Right ventricle myocardium inferior (tissue), 1 donor: ENCODE results near the gene FOXP1. TPM values are rescaled to one million over a fixed set of nuclear protein-coding genes. Genes with fewer than 3 reads are reported as not detected.

ENCODE experiments used
- ATAC-seq: fragments of 200-7000 bp; cut with Tn5 transposase; one replicate; pipeline ENCODE4 v1.9.1; 2020; ENCODE audit warnings: mild to moderate bottlenecking, moderate library complexity
- DNase-seq: peaks from one replicate; pipeline ENCODE4 v3.0.0; 2021; ENCODE audit errors: missing footprints
- intact Hi-C: fragments of 100-400 bp; cut with DNase I; formaldehyde crosslinking; loops from one replicate; pipeline ENCODE4 v1.11.0; 2022
- total RNA-seq: library from RNA; stranded (reverse); fragmentation: NEBNext Ultra II Directional; extraction: Animal tissue kit (Norgen Biotek cat#: 25700); gene quantifications from one replicate; pipeline ENCODE4 v1.2.1, GENCODE V29; 2021
- donor health status: DM: no; HTN: yes; CAD: no; lungs with severe emphysema.

FOXP1 gene
- total RNA-seq, 1 donor from 2014 or later, result 38.5 TPM

DNA sequence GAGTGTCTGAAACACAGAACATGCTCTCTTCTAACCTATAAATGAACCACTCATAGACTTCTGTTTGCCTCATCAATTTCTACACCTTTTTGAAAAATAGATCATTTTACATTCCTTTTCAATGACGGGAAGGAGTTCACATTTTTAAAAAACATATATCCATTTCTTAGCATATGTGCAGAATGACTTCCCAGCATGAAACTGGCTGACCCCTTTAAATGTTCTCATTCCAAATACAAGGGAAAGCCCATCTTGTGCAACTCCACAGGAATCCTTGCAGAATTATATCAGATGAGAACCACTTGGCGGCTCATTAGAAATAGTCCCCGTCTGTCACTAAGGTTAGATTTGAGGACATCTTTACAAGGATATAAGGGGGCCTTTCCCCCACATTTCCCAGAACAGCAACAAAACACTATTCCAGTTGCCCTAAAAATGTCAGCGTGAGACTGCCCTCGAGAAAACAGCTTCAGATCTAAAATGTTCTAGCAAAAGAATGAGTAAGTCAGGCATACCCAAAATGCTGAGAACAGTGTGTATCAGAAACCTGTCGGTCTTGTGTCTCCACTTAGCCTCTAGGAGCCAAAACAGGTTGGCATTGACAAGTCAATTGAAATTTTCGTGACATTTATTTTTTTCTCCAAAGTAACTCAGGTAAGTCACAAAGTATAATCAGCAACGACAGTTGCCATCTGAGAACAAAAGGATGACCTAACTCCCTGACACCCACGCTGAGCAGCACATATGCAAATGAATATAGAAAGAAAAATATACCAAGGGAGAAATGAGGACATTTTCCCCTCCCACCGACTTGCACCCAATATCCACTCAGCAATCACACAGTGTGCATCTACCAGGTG lies 63.1 kb downstream of the FOXP1 start:
- intact Hi-C loops, result no loop called here
- DNase-seq (no peak), ATAC-seq (no peak)

- ATAC-seq (no peak), DNase-seq (no peak)
- intact Hi-C loops, result no loop called here
Observed at GRCh38 chr3:71518089-71518488, 65.4 kb downstream of the FOXP1 start.

DNA sequence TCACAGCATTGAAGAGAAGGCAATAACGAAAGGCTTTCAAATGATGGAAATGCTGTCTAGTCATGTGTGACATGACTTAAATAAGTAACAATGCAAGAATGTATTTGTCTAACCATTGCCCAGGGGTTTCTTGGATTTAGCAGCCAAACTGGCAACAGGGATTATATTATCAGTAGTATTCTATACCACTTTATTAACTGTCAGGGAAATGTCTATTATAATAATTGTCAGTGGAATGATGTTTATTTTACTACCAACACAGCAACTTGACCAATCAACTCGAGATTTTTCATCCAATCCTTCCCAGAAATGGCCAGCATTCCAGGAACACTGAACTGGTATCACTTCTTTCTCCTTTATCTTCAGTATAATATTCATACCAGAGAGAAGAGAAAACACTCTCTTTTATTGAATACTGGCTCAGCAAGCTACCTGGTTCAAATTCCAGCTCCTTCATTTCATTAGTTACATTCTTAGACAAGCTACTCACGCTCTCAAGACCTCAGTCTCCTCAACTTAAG lies 66.2 kb downstream of the FOXP1 start:
- ATAC-seq (no peak), DNase-seq (no peak)
- intact Hi-C loops, result no loop called here

DNA sequence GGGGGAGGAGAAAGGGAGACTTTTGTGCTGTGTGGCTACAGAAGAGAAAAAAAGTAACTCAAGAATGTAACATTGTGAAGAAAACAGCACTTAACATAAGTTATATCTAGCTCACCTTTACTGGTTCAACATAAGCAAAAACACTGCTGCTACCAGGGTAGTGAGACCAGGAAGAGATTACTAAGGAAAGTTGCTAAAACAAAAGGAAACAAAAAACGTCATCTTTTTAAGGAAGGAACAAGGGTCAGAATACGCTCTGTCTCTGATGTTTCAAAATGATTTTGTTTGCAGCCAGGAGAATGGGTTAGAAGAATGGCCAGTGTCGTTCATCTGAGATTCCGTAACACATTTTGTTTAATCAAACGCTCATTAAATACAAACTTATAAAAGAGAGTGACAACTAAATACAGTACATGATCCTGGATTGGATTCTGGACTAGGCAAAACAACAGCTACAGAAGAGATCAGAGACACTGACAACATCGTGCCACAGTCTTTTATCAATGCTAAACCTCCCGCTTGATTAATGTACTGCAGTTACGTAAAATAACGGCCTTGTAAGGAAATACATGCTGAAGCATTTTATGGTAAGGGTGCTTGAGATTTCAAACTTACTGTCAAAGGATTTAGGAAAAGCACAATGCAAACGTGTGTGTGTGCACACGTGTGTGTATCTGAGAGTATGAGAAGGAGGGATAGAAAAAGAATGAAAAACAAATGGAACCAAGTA lies 67.7 kb downstream of the FOXP1 start:
- ATAC-seq (no peak), DNase-seq (no peak)
- intact Hi-C loops, result no loop called here

DNA sequence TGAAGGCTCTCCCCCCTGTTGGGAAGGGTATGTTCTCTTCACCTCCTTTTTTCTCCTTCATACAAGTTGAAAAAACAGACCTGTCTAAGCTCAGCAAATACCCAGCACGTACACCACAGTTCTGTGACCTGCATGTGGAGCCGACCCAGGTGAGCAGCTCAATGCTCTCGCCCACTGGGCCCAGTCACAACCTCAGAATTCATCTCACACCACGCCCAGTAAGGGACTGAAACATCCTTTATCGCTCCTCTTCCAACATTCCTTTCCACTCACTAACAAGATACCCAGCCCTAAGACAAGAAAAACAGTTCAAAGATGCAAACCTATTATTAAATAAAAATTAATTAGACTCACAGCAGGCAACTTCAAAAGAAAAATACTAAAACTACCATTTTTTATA lies 68.9 kb downstream of the FOXP1 start:
- ATAC-seq (no peak), DNase-seq (no peak)
- intact Hi-C loops, result no loop called here

GRCh38 chr3:71513515-71513914 lies 70.0 kb downstream of the FOXP1 start:
- ATAC-seq (no peak), DNase-seq (no peak)
- intact Hi-C loops, result no loop called here

GRCh38 chr3:71513081-71513480 lies 70.4 kb downstream of the FOXP1 start:
- ATAC-seq (peak; percentile 18), DNase-seq (no peak)
- intact Hi-C loops, result no loop called here

- intact Hi-C loops, result no loop called here
- ATAC-seq (no peak), DNase-seq (no peak)
Observed at GRCh38 chr3:71512544-71512943, 71.0 kb downstream of the FOXP1 start.

DNA sequence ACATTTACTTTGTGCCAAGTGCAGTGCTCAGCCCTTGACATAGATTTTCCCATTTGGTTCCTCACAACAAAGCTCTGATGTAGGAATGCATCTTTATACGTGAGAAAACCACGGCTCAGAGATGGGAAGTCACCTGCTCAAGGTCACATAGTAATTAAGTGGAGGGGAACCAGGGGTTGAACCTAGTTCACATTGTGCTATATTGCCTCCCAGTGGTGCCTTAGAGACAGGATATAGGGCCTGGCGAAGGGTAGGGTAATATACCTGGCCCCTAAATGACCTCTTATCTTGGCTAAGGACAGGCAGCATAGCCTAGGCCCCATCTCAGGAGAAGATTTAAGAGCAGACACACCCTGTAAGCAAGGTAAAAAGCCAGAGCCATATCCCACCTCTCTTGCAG lies 71.5 kb downstream of the FOXP1 start:
- intact Hi-C loops, result no loop called here
- no peak for ATAC-seq
- DNase-seq, result no peak

- intact Hi-C loops, result no loop called here
- DNase-seq, result no peak
Observed at GRCh38 chr3:71511446-71511845, 72.1 kb downstream of the FOXP1 start.

GRCh38 chr3:71511037-71511436 lies 72.5 kb downstream of the FOXP1 start:
- ATAC-seq (no peak), DNase-seq (no peak)

More at GRCh38 chr3:71511446-71511845, 72.1 kb downstream of the FOXP1 start:
- ATAC-seq, result no peak

GRCh38 chr3:71510510-71510909 lies 73.0 kb downstream of the FOXP1 start:
- ATAC-seq (no peak), DNase-seq (no peak)
- intact Hi-C loops, result no loop called here

More at GRCh38 chr3:71511037-71511436, 72.5 kb downstream of the FOXP1 start:
- intact Hi-C loops, result no loop called here

DNA sequence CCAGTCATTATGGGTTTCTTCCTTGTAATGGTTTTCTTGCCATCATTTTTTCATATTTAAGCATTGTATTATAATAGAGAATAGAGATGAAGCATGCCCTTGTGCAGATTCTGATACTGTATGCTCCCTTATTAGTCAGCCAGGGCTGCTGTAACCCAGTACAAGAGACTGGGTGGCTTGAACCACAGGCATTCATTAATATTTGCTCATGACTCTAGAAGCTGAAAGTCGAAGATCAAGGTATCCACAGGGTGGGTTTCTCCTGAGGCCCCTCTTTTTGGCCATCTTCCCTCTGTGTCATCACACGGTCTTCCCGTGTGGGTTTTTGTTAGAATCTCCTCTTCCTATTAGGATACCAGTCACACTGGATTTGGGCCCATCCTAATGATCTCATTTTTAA lies 74.5 kb downstream of the FOXP1 start:
- intact Hi-C loops, result no loop called here
- no peak for ATAC-seq

DNA sequence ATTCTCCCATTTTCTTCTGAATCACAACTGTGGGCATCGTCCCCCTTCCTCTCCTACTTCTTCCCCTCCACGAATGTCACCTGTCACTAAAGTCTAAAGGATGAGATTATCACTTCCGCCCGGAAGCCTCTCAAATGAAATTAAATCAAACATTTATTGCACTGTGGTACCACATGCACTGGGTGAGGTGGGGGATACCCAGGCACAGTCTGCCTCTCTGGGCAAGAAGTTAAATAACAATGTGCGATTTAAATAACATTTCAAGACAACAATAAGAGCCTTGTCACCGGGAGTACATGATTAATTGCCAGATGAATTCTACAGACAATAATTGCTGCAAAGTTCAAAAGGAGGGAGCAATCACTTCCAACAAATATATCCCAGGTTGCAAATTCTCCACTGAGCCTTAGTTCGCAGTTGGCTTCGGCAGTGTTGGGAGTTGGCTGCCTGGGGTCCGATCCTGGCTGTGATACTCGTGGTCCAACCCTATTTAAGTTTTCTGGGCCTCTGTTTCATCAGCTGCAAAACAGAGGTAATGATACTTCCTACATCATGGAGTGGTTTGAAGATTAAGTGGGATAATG lies 77.7 kb downstream of the FOXP1 start:
- intact Hi-C loops, result no loop called here
- no peak for ATAC-seq

More for the DNA sequence above, 74.5 kb downstream of the FOXP1 start:
- DNase-seq, result no peak

GRCh38 chr3:71504250-71505036 lies 79.1 kb downstream of the FOXP1 start:
- no peak for DNase-seq
- intact Hi-C loops, result no loop called here
- ATAC-seq, result no peak

More for the DNA sequence above, 77.7 kb downstream of the FOXP1 start:
- no peak for DNase-seq

- intact Hi-C loops, result no loop called here
- ATAC-seq (no peak), DNase-seq (no peak)
Observed at GRCh38 chr3:71503525-71504249, 79.8 kb downstream of the FOXP1 start.

DNA sequence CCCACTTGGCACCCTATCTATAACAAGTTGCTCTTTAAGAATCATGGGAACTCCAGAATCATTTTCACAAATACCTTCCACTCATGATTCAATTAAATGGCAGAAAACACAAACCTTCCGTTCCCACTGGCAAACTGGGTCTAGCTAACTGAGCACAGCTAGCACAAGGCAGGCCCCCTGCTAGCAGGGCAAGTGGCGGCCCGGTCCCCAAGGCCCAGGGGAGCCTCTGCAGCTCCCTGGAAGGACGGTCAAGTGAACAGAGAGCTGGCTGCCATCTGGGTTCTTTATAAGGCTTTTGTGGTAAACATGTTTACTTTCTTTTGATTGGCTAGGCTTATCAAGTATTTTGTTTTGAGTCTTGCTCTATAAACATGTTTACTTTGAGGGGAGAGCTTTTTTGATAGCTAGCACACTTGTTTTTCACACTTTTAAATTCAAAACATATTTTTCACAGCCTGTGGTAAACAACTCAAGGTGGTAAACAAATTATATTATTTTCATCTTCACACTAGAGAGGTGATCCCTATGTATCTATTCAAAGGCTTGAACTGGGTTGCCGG lies 81.4 kb downstream of the FOXP1 start:
- intact Hi-C loops, result no loop called here
- DNase-seq (no peak), ATAC-seq (no peak)

GRCh38 chr3:71500696-71501095 lies 82.8 kb downstream of the FOXP1 start:
- intact Hi-C loops, result no loop called here
- no peak for DNase-seq
- no peak for ATAC-seq
